Sigmoid colon (tissue), 4 donors: Measurements from ENCODE around the gene NUDCD2.

Experiments
- EP300 ChIP-seq, 4 donors: sonication (generic); formaldehyde crosslinking; IDR thresholded peaks; one replicate each; pipeline ENCODE4 v1.6.1; 2017; ENCODE audit warnings: antibody characterized with exemption in 4 of 4
- POLR2A ChIP-seq, 2 donors: fragments of 450-650 bp; IDR thresholded peaks; one replicate each; pipeline ENCODE4 v1.6.1; 2016; ENCODE audit warnings: antibody characterized with exemption in 2 of 2, mild to moderate bottlenecking in 2 of 2, moderate library complexity in 2 of 2
- POLR2AphosphoS5 ChIP-seq, 4 donors: sonication (generic); formaldehyde crosslinking; IDR thresholded peaks; one replicate each; pipeline ENCODE4 v1.6.1; 2017; ENCODE audit warnings: antibody characterized with exemption in 4 of 4
- TF ChIP-seq, protein P1 (sequence below), 4 experiments: fragments of 450-650 bp in 3 of 4; fragments of 200-600 bp in 1 of 4; IDR thresholded peaks; one replicate each; pipeline ENCODE4 v1.5.1; 2016 to 2019; ENCODE audit warnings: antibody characterized with exemption in 4 of 4, mild to moderate bottlenecking in 3 of 4, moderate library complexity in 2 of 4

DNA sequence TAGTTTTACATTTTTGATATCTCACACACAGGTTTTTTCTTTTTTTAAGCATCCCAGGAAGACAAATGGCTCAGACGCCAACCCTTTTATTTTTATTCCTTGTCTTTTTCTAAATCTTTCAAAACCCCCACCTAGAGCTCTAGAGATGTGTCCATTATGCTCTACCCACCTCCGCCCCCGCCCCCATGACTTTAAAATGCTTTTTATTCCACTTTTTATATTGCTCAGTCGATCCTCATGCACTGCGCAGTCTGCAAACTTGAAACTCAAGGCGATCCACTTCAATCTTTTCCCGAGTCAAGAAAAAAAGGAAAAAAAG, 45.1 kb upstream of the NUDCD2 start:
- TF ChIP-seq, protein P1, sequence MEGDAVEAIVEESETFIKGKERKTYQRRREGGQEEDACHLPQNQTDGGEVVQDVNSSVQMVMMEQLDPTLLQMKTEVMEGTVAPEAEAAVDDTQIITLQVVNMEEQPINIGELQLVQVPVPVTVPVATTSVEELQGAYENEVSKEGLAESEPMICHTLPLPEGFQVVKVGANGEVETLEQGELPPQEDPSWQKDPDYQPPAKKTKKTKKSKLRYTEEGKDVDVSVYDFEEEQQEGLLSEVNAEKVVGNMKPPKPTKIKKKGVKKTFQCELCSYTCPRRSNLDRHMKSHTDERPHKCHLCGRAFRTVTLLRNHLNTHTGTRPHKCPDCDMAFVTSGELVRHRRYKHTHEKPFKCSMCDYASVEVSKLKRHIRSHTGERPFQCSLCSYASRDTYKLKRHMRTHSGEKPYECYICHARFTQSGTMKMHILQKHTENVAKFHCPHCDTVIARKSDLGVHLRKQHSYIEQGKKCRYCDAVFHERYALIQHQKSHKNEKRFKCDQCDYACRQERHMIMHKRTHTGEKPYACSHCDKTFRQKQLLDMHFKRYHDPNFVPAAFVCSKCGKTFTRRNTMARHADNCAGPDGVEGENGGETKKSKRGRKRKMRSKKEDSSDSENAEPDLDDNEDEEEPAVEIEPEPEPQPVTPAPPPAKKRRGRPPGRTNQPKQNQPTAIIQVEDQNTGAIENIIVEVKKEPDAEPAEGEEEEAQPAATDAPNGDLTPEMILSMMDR (IDR thresholded peaks at IDR 0.05): no peak
- TF ChIP-seq POLR2A (IDR thresholded peaks at IDR 0.05) (no peak), EP300 (IDR thresholded peaks at IDR 0.05) (no peak), POLR2AphosphoS5 (IDR thresholded peaks at IDR 0.05) (no peak)
